ENCODE measurements around the gene FAM47C. TPM values are rescaled to one million over a fixed set of nuclear protein-coding genes. Genes with fewer than 3 reads are reported as not detected.
"Not testable (repeated sequence)": the region's sequence is repeated elsewhere in the genome, so short reads cannot be mapped to it uniquely, and the experiment has no call there.

FAM47C gene
- total RNA-seq, 1 donor from 2014 or later: not detected

DNA sequence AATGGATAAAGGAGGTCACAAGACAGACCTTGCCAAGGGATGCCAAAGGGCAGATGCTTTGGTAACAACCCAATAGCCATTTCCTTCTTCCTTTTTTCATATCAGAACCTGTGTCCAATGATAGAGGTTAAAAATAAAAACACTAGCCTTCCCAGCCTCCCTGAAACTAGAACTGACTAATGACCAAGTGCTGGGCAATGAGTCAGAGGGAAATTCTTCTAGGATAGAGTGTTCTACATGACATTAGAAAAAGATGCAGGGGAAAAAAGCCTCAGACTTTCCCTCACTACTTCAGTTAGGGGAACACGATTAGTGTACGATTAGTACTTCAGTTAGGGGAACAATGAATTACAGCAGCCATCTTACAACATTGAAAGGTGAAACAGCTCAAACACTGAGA is 29.3 kb upstream of the FAM47C start:
- Histone ChIP-seq H2AFZ (ENCODE audit: low read depth, low read length) (no peak overlapping the region), H3K27me3 (ENCODE audit: insufficient read depth, low read length) (no peaks in the 10 kb centered on the region), H3K79me2 (ENCODE audit: insufficient read depth, low read length) (no peaks in the 10 kb centered on the region), H4K20me1 (ENCODE audit: insufficient read depth, low read length) (no peaks in the 10 kb centered on the region), H3K9ac (ENCODE audit: low read length) (no peak overlapping the region), H3K4me3 (ENCODE audit: insufficient read depth, low read depth, low read length) (no peak overlapping the region), H3K4me1 (ENCODE audit: insufficient read depth, low read length) (no peaks in the 10 kb centered on the region), H3K9me3 (ENCODE audit: insufficient read depth, low read depth, low read length) (no peaks in the 10 kb centered on the region), H3K27ac (ENCODE audit: low read depth, low read length) (no peak overlapping the region), H3K36me3 (ENCODE audit: insufficient read depth, low read length) (no peaks in the 10 kb centered on the region), H3K4me2 (ENCODE audit: low read length) (peak overlapping the region; percentile 26)
- Mint-ChIP-seq H3K36me3 (ENCODE audit: low read depth, unreplicated experiment) (no peaks in the 10 kb centered on the region), H3K4me3 (ENCODE audit: unreplicated experiment) (no peak overlapping the region), H3K27me3 (ENCODE audit: low read depth, unreplicated experiment) (no peaks in the 10 kb centered on the region), H3K9me3 (ENCODE audit: unreplicated experiment) (no peaks in the 10 kb centered on the region), H3K27ac (ENCODE audit: unreplicated experiment) (peak overlapping the region; percentile 78), H3K4me1 (ENCODE audit: low read depth, unreplicated experiment) (peaks cover 4% of the 10 kb centered on the region)
- no peak for FAIRE-seq
- TF ChIP-seq, protein P1, sequence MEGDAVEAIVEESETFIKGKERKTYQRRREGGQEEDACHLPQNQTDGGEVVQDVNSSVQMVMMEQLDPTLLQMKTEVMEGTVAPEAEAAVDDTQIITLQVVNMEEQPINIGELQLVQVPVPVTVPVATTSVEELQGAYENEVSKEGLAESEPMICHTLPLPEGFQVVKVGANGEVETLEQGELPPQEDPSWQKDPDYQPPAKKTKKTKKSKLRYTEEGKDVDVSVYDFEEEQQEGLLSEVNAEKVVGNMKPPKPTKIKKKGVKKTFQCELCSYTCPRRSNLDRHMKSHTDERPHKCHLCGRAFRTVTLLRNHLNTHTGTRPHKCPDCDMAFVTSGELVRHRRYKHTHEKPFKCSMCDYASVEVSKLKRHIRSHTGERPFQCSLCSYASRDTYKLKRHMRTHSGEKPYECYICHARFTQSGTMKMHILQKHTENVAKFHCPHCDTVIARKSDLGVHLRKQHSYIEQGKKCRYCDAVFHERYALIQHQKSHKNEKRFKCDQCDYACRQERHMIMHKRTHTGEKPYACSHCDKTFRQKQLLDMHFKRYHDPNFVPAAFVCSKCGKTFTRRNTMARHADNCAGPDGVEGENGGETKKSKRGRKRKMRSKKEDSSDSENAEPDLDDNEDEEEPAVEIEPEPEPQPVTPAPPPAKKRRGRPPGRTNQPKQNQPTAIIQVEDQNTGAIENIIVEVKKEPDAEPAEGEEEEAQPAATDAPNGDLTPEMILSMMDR (IDR thresholded peaks at IDR 0.05; ENCODE audit: insufficient read depth, low read depth, low read length): no peak
- TF ChIP-seq EZH2 (IDR thresholded peaks at IDR 0.05; ENCODE audit: insufficient read depth, low read length): no peak
- peak; percentile 47 for DNase-seq (ENCODE audit: low read depth)

DNA sequence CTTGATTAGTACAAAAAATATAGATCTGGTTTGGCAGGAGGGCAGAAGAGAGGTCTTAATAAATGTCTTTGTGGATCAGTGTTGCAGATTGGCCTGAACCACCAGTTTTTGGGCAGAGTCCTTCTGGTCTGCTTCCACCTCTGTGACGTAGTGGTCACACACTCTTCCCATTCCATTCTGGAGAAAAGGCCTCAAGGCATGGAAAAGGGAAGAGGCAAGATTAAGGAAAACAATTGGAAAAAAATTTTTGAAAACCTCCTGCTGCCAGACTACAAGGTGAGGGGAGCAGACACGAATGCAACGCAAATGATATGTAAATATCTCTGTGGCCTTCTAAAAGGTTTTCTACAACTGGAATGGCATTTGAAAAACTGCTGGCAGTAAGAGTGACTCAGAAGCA is 24.3 kb upstream of the FAM47C start:
- H3K27me3 Mint-ChIP-seq (ENCODE audit: low read depth, unreplicated experiment): peaks cover 4% of the 10 kb centered on the region
- no peak overlapping the region for H3K4me3 ChIP-seq (ENCODE audit: insufficient read depth, low read depth, low read length)
- H3K4me1 Mint-ChIP-seq (ENCODE audit: low read depth, unreplicated experiment): peaks cover 4% of the 10 kb centered on the region
- H3K9me3 Mint-ChIP-seq (ENCODE audit: unreplicated experiment): no peaks in the 10 kb centered on the region
- H3K4me2 ChIP-seq (ENCODE audit: low read length): no peak overlapping the region
- no peaks in the 10 kb centered on the region for H4K20me1 ChIP-seq (ENCODE audit: insufficient read depth, low read length)
- TF ChIP-seq, protein P1 (IDR thresholded peaks at IDR 0.05; ENCODE audit: insufficient read depth, low read depth, low read length): no peak
- TF ChIP-seq EZH2 (IDR thresholded peaks at IDR 0.05; ENCODE audit: insufficient read depth, low read length): no peak
- FAIRE-seq: no peak
- no peak overlapping the region for H3K9ac ChIP-seq (ENCODE audit: low read length)
- no peaks in the 10 kb centered on the region for H3K36me3 ChIP-seq (ENCODE audit: insufficient read depth, low read length)
- no peak overlapping the region for H3K27ac Mint-ChIP-seq (ENCODE audit: unreplicated experiment)
- no peak for DNase-seq (ENCODE audit: low read depth)
- H3K27ac ChIP-seq (ENCODE audit: low read depth, low read length): no peak overlapping the region
- H3K9me3 ChIP-seq (ENCODE audit: insufficient read depth, low read depth, low read length): no peaks in the 10 kb centered on the region
- H3K4me1 ChIP-seq (ENCODE audit: insufficient read depth, low read length): no peaks in the 10 kb centered on the region
- no peak overlapping the region for H3K4me3 Mint-ChIP-seq (ENCODE audit: unreplicated experiment)
- no peaks in the 10 kb centered on the region for H3K79me2 ChIP-seq (ENCODE audit: insufficient read depth, low read length)
- no peaks in the 10 kb centered on the region for H3K27me3 ChIP-seq (ENCODE audit: insufficient read depth, low read length)
- no peaks in the 10 kb centered on the region for H3K36me3 Mint-ChIP-seq (ENCODE audit: low read depth, unreplicated experiment)
- no peak overlapping the region for H2AFZ ChIP-seq (ENCODE audit: low read depth, low read length)

DNA sequence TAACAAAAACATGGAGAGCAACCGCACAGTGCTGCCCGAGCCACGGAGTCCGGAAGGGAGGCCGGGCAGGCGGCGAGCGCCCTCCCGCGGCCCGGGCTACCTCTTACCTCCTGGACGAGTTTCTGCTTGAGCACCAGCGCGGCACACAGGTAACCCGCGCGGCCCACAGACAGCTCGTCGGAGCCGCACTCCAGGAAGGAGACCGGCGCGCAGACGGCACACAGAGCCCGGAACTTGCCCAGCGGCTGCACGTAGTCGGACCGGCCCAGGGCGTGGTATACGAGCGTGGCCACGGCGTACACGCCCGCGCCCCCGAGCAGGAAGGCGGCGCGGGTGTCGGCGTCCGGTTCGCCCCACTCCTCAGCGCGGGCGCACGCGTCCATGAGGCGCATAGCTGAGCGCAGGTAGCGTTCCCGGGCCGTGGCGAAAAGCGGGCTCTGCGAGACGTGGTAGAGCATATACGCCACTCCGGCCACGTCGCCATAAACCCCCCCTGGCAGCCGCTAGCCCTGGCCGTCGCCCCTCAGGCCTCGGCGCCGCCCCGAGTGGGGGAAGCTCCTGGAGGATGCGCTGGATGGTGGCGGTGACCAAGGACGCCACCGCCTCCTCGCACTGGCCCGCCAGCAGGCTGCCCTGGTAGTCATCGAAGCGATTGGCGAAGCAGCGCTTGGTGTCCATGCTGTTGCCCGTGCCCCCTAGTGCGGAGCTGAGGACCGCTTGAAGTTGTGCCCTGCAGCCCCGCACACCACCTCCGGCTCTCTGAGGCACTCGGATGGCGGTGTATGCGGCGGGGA is 22.6 kb upstream of the FAM47C start:
- not testable (repeated sequence) for H3K27me3 ChIP-seq (ENCODE audit: insufficient read depth, low read length); H3K79me2 ChIP-seq (ENCODE audit: insufficient read depth, low read length); H3K9me3 Mint-ChIP-seq (ENCODE audit: unreplicated experiment); H3K9me3 ChIP-seq (ENCODE audit: insufficient read depth, low read depth, low read length); H3K4me1 ChIP-seq (ENCODE audit: insufficient read depth, low read length); H3K27me3 Mint-ChIP-seq (ENCODE audit: low read depth, unreplicated experiment); H3K36me3 Mint-ChIP-seq (ENCODE audit: low read depth, unreplicated experiment); FAIRE-seq; H3K4me1 Mint-ChIP-seq (ENCODE audit: low read depth, unreplicated experiment); H3K27ac ChIP-seq (ENCODE audit: low read depth, low read length); H4K20me1 ChIP-seq (ENCODE audit: insufficient read depth, low read length); H3K36me3 ChIP-seq (ENCODE audit: insufficient read depth, low read length); H3K27ac Mint-ChIP-seq (ENCODE audit: unreplicated experiment); DNase-seq (ENCODE audit: low read depth)
- Histone ChIP-seq H3K4me3 (ENCODE audit: insufficient read depth, low read depth, low read length) (peak overlapping the region; percentile 51), H3K9ac (ENCODE audit: low read length) (peak overlapping the region; percentile 48), H2AFZ (ENCODE audit: low read depth, low read length) (peak overlapping the region; percentile 47), H3K4me2 (ENCODE audit: low read length) (peak overlapping the region; percentile 79)
- H3K4me3 Mint-ChIP-seq (ENCODE audit: unreplicated experiment): peak overlapping the region; percentile 79

Measured in astrocyte (in vitro differentiated cells and primary cell).